ENCODE results near the gene ARFGAP3. TPM values are rescaled to one million over a fixed set of nuclear protein-coding genes. Genes with fewer than 3 reads are reported as not detected.

Gene ARFGAP3
- polyA plus RNA-seq, 4 donors = 44.8 to 59.5 (median 55.0) TPM

Other genes with a start within 250 kb of the ARFGAP3 start
- gene POLDIP3, start 242.4 kb downstream of the ARFGAP3 start, polyA plus RNA-seq (ENCODE audit: insufficient read length in 4 of 4) = 100 to 1,000 TPM in 2 of 4 donors, 10 to 100 TPM in 2; 96.9 to 119 (median 108) TPM
- gene ATP5MGL, start 216.7 kb downstream of the ARFGAP3 start, polyA plus RNA-seq (ENCODE audit: insufficient read length in 4 of 4) = not detected
- gene CYB5R3, start 207.9 kb downstream of the ARFGAP3 start, polyA plus RNA-seq (ENCODE audit: insufficient read length in 4 of 4) = 100 to 1,000 TPM; 137 to 152 (median 141) TPM
- gene A4GALT, start 136.4 kb downstream of the ARFGAP3 start, polyA plus RNA-seq (ENCODE audit: insufficient read length in 4 of 4) = 10 to 100 TPM in 3 of 4 donors, 1 to 10 TPM in 1; 1.8 to 23.3 (median 15.1) TPM
- gene PACSIN2, start 157.9 kb upstream of the ARFGAP3 start, polyA plus RNA-seq (ENCODE audit: insufficient read length in 4 of 4) = 10 to 100 TPM; 37.4 to 68.4 (median 63.4) TPM
- gene TTLL1, start 232.1 kb upstream of the ARFGAP3 start, polyA plus RNA-seq (ENCODE audit: insufficient read length in 4 of 4) = 10 to 100 TPM; 13.1 to 20.9 (median 17.3) TPM

Measured in left renal pelvis (tissue), 4 donors.